Naive B cell (primary cell): ENCODE measurements around the gene POLR2C. TPM values are rescaled to one million over a fixed set of nuclear protein-coding genes. Genes with fewer than 3 reads are reported as not detected.

Experiments
- ATAC-seq, 2 donors: fragments of 150-1000 bp; cut with Tn5 transposase; 2 replicates each; pipeline ENCODE4 v1.10.0; 2021; ENCODE audit warnings: low read depth in 2 of 2, mild to moderate bottlenecking in 2 of 2, moderate library complexity in 2 of 2
- DNase-seq: peaks from one replicate; pipeline ENCODE4 v3.0.0; 2022
- H3K27ac Mint-ChIP-seq, 6 donors: one replicate each; pipeline ENCODE4 v1.8.0; 2020 to 2022; ENCODE audit warnings: mild to moderate bottlenecking in 6 of 6, mixed read lengths in 6 of 6, moderate library complexity in 5 of 6, inconsistent platforms in 2 of 6
- H3K27me3 Mint-ChIP-seq, 3 donors: one replicate each; pipeline ENCODE4 v1.8.0; 2021 to 2022; ENCODE audit warnings: mixed read lengths in 3 of 3, mild to moderate bottlenecking in 1 of 3
- H3K36me3 Mint-ChIP-seq, 2 donors: one replicate each; pipeline ENCODE4 v1.8.0; 2020 to 2022; ENCODE audit warnings: mixed read lengths in 2 of 2, inconsistent platforms in 1 of 2, mild to moderate bottlenecking in 1 of 2
- H3K4me1 Mint-ChIP-seq, 3 donors: one replicate each; pipeline ENCODE4 v1.8.0; 2020 to 2022; ENCODE audit warnings: mixed read lengths in 3 of 3, inconsistent platforms in 1 of 3, mild to moderate bottlenecking in 1 of 3, moderate library complexity in 1 of 3
- H3K4me3 Mint-ChIP-seq, 8 donors: one replicate each; pipeline ENCODE4 v1.8.0; 2020 to 2022; ENCODE audit warnings: mild to moderate bottlenecking in 8 of 8, mixed read lengths in 8 of 8, moderate library complexity in 8 of 8, inconsistent platforms in 2 of 8
- H3K9me3 Mint-ChIP-seq, 7 donors: one replicate each; pipeline ENCODE4 v1.8.0; 2020 to 2022; ENCODE audit warnings: mixed read lengths in 7 of 7, mild to moderate bottlenecking in 5 of 7, inconsistent platforms in 2 of 7, moderate library complexity in 1 of 7
- polyA plus RNA-seq, 6 donors: library from polyadenylated mRNA; unstranded; fragments of 300-500 nt; fragmentation: Illumina TruSeq; gene quantifications; one replicate each; pipeline ENCODE4 v1.2.3, GENCODE V29; 2021; ENCODE audit warnings: low read depth in 6 of 6

Gene POLR2C
- polyA plus RNA-seq, 6 donors from 2014 or later: 33.6 to 59.9 (median 39.7) TPM

- H3K9me3 Mint-ChIP-seq: no peaks in the 10 kb centered on the region
- ATAC-seq (no peak), DNase-seq (no peak)
- H3K36me3 Mint-ChIP-seq: no peaks in the 10 kb centered on the region
- peaks cover 0 to 14% (median 11%) of the 10 kb centered on the region in 3 donors for H3K27me3 Mint-ChIP-seq
- no peak overlapping the region for H3K4me3 Mint-ChIP-seq
- H3K27ac Mint-ChIP-seq: no peak overlapping the region
- peaks cover 0 to 4% (median 3%) of the 10 kb centered on the region in 3 donors for H3K4me1 Mint-ChIP-seq
Measured at GRCh38 chr16:57504491-57504890, 42.0 kb downstream of the POLR2C start.

- Mint-ChIP-seq H3K36me3 (no peaks in the 10 kb centered on the region), H3K27me3 (peaks cover 0 to 14% (median 11%) of the 10 kb centered on the region in 3 donors), H3K9me3 (no peaks in the 10 kb centered on the region), H3K27ac (no peak overlapping the region), H3K4me1 (peaks cover 0 to 4% (median 3%) of the 10 kb centered on the region in 3 donors), H3K4me3 (no peak overlapping the region)
- DNase-seq (no peak), ATAC-seq (no peak)
Measured at GRCh38 chr16:57505169-57505568, 42.7 kb downstream of the POLR2C start.

GRCh38 chr16:57507136-57508034, 44.9 kb downstream of the POLR2C start:
- peaks cover 0 to 2% (median 0%) of the 10 kb centered on the region in 3 donors for H3K4me1 Mint-ChIP-seq
- peaks cover 0 to 14% (median 11%) of the 10 kb centered on the region in 3 donors for H3K27me3 Mint-ChIP-seq
- no peak overlapping the region for H3K27ac Mint-ChIP-seq
- DNase-seq (no peak), ATAC-seq (no peak)
- no peaks in the 10 kb centered on the region for H3K36me3 Mint-ChIP-seq
- no peak overlapping the region for H3K4me3 Mint-ChIP-seq
- H3K9me3 Mint-ChIP-seq: no peaks in the 10 kb centered on the region

- Mint-ChIP-seq H3K27me3 (peaks cover 0 to 14% (median 11%) of the 10 kb centered on the region in 3 donors), H3K27ac (no peak overlapping the region), H3K36me3 (no peaks in the 10 kb centered on the region), H3K4me3 (no peak overlapping the region), H3K9me3 (no peaks in the 10 kb centered on the region), H3K4me1 (no peaks in the 10 kb centered on the region)
- DNase-seq (no peak), ATAC-seq (no peak)
Measured at GRCh38 chr16:57508035-57508425, 45.6 kb downstream of the POLR2C start.

GRCh38 chr16:57509231-57509923, 46.9 kb downstream of the POLR2C start:
- DNase-seq (no peak), ATAC-seq (no peak)
- H3K36me3 Mint-ChIP-seq: no peaks in the 10 kb centered on the region
- H3K4me1 Mint-ChIP-seq: no peaks in the 10 kb centered on the region
- H3K9me3 Mint-ChIP-seq: no peaks in the 10 kb centered on the region
- peaks cover 0 to 14% (median 11%) of the 10 kb centered on the region in 3 donors for H3K27me3 Mint-ChIP-seq
- no peak overlapping the region for H3K27ac Mint-ChIP-seq
- no peak overlapping the region for H3K4me3 Mint-ChIP-seq

- Mint-ChIP-seq H3K4me3 (no peak overlapping the region), H3K36me3 (peaks cover 0 to 2% of the 10 kb centered on the region in 2 donors), H3K27ac (peak overlapping the region in 2 of 6 donors; percentile 16 to 37), H3K9me3 (no peaks in the 10 kb centered on the region), H3K4me1 (no peaks in the 10 kb centered on the region), H3K27me3 (peaks cover 0 to 8% (median 8%) of the 10 kb centered on the region in 3 donors)
- no peak for DNase-seq
- ATAC-seq: no peak
Measured at GRCh38 chr16:57510016-57510871, 47.8 kb downstream of the POLR2C start.

- Mint-ChIP-seq H3K4me3 (no peak overlapping the region), H3K36me3 (peaks cover 0 to 22% of the 10 kb centered on the region in 2 donors), H3K27me3 (peaks cover 0 to 6% (median 6%) of the 10 kb centered on the region in 3 donors), H3K4me1 (peaks cover 0 to 6% (median 5%) of the 10 kb centered on the region in 3 donors), H3K27ac (no peak overlapping the region), H3K9me3 (no peaks in the 10 kb centered on the region)
- ATAC-seq (no peak), DNase-seq (no peak)
Measured at GRCh38 chr16:57512296-57513001, 50.0 kb downstream of the POLR2C start.

GRCh38 chr16:57513371-57514102, 51.1 kb downstream of the POLR2C start:
- H3K4me1 Mint-ChIP-seq: peaks cover 0 to 6% (median 5%) of the 10 kb centered on the region in 3 donors
- DNase-seq (no peak), ATAC-seq (no peak)
- peaks cover 0 to 22% of the 10 kb centered on the region in 2 donors for H3K36me3 Mint-ChIP-seq
- no peak overlapping the region for H3K4me3 Mint-ChIP-seq
- H3K27ac Mint-ChIP-seq: no peak overlapping the region
- peaks cover 0 to 4% (median 4%) of the 10 kb centered on the region in 3 donors for H3K27me3 Mint-ChIP-seq
- no peaks in the 10 kb centered on the region for H3K9me3 Mint-ChIP-seq

GRCh38 chr16:57514371-57514770, 51.9 kb downstream of the POLR2C start:
- Mint-ChIP-seq H3K27me3 (no peaks in the 10 kb centered on the region), H3K9me3 (no peaks in the 10 kb centered on the region), H3K4me1 (peaks cover 0 to 10% (median 6%) of the 10 kb centered on the region in 3 donors), H3K36me3 (peaks cover 0 to 29% of the 10 kb centered on the region in 2 donors), H3K27ac (no peak overlapping the region), H3K4me3 (no peak overlapping the region)
- DNase-seq (no peak), ATAC-seq (no peak)

GRCh38 chr16:57514791-57515600, 52.5 kb downstream of the POLR2C start:
- H3K4me3 Mint-ChIP-seq: no peak overlapping the region
- ATAC-seq (no peak), DNase-seq (no peak)
- H3K4me1 Mint-ChIP-seq: peaks cover 3 to 12% (median 10%) of the 10 kb centered on the region in 3 donors
- H3K36me3 Mint-ChIP-seq: peaks cover 0 to 29% of the 10 kb centered on the region in 2 donors
- H3K27me3 Mint-ChIP-seq: no peaks in the 10 kb centered on the region
- H3K9me3 Mint-ChIP-seq: no peaks in the 10 kb centered on the region
- no peak overlapping the region for H3K27ac Mint-ChIP-seq

GRCh38 chr16:57516176-57516725, 53.8 kb downstream of the POLR2C start:
- ATAC-seq: no peak
- H3K4me3 Mint-ChIP-seq: no peak overlapping the region
- DNase-seq: no peak
- no peaks in the 10 kb centered on the region for H3K9me3 Mint-ChIP-seq
- H3K27me3 Mint-ChIP-seq: no peaks in the 10 kb centered on the region
- H3K36me3 Mint-ChIP-seq: peaks cover 0 to 29% of the 10 kb centered on the region in 2 donors
- H3K27ac Mint-ChIP-seq: peak overlapping the region in 1 of 6 donors; percentile 79
- peaks cover 12 to 21% (median 20%) of the 10 kb centered on the region in 3 donors for H3K4me1 Mint-ChIP-seq
